T1000 (cell line): ENCODE measurements around the gene KNL1.
"Not testable (repeated sequence)": the region's sequence is repeated elsewhere in the genome, so short reads cannot be mapped to it uniquely, and the experiment has no call there.

Experiments used
- DNase-seq: peaks from one replicate; lab custom pipeline; 2025; ENCODE audit warnings: mixed read lengths; lab: John Stamatoyannopoulos, UW

Gene KNL1

DNA sequence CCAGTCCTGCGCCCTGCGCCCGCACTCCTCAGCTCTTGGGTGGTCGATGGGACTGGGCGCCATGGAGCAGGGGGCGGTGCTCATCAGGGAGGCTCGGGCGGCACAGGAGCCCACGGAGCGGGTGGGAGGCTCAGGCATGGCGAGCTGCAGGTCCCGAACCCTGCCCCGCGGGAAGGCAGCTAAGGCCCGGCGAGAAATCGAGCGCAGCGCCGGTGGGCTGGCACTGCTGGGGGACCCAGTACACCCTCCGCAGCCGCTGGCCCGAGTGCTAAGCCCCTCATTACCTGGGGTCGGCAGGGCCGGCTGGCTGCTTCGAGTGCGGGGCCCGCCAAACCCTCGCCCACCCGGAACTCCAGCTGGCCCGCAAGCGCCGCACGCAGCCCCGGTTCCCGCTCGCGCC is 82.9 kb downstream of the KNL1 start:
- DNase-seq = not testable (repeated sequence)

DNA sequence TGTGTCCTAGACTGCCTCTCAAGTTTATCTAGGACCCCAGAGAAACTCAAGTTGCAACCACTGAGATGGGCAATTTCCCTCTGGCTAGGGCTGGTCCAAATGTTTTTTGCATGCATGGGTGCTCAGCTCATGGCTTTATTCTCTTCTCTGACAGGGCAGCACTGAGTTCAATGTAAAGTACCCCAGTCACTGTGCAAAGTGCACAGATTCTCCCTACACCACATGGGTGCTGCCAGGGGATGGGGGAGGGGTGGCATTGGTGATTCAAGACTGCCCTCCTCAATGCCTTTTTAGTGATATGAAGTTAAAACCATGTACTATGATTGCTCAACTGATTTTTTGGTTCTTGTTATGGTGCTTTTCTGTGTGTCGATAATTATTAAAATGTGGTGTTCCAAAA is 86.1 kb downstream of the KNL1 start:
- no peak for DNase-seq

DNA sequence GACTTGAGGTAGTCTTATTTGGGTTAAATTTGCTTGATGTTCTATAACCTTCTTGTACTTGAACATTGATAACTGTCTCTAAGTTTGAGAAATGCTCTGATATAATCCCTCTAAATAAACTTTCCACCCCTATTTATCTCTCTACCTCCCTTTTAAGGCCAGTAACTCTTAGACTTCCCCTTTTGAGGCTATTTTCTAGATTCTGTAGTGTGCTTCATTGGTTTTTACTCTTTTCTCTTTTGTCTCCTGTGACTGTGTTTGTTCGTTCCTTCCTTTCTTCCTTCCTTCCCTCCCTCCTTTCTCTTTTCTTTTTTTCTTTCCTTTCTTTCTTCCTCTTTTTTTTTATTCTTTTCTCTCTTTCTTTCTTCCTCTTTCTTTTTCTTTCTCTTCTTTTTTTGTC is 86.9 kb downstream of the KNL1 start:
- not testable (repeated sequence) for DNase-seq

DNA sequence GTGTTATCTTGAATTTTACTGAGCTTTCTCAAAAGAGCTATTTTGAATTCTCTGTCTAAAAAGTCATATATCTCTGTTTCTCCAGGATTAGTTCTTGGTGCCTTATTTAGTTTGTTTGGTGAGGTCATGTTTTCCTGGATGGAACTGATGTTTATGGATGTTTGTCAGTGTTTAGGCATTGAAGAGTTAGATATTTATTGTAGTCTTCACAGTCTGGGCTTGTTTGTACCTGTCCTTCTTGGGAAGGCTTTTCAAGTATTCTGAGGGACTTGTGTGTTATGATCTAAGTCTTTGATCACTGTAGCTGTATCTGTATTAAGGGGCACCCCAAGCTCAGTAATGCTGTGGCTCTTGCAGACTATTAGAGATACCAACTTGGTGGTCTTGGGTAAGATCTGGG is 90.3 kb downstream of the KNL1 start:
- DNase-seq = no peak

DNA sequence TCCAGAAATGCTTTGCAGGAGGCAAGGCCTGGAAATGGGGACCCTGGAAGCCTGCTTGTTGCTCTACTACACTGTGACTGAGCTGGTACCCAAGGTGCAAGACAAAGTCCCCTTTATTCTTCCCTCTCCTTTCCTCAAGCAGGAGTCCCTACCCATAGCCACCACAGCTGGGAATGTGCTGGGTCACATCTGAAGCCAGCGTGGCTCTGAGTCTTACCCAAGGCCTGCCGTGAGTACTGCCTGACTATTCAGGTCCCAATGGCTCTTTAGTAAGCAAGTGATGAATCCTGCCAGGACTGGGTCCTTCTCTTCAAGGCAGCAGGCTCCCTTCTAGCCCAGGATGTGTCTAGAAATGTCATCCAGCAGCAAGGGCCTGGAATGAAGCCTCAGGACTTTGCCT is 91.3 kb downstream of the KNL1 start:
- DNase-seq = no peak

DNA sequence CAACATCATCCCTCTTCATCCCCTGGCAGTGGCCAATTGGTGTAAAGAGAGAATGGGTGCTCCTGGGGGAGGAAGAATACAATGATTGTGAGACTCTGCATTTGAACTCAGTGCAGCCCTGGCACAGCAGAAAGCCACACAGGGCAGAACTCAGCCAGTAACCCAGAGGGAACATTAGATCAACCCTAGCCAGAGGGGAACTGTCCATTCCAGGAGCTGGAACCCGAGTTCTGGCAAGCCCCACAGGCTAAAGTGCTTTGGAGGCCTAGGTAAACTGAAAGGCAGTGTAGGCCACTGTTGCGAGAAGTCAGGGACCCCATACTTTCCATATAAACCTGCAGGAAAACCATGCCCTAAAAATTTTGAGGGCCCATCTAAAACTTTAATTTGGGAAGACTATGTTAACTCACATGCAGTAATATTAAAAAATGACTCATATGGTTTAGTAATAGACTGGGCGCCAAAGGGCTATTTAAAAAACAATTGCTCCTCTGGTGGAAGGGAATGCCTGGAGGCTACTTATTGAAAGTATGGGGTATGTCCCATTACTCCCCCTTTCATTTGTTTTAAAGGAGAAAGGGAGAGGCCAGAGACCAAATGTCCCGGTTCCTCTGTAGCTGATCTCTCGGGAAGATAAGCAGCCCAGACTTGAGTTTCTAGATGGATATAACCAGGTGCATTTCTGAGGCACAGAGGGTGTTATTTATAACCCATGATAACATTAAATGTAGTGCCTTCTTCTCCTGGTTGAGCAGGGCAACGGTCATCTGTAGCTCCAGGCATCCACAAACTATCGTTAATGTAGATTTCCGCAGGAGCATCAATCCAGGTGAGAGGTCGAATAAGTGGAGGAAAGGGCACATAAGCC is 95.1 kb downstream of the KNL1 start:
- peak; percentile 3 for DNase-seq

- DNase-seq = no peak
Measured at GRCh38 chr15:40691737-40692136, 97.7 kb downstream of the KNL1 start.

- DNase-seq = no peak
Measured at GRCh38 chr15:40693904-40694687, 100.0 kb downstream of the KNL1 start.

DNA sequence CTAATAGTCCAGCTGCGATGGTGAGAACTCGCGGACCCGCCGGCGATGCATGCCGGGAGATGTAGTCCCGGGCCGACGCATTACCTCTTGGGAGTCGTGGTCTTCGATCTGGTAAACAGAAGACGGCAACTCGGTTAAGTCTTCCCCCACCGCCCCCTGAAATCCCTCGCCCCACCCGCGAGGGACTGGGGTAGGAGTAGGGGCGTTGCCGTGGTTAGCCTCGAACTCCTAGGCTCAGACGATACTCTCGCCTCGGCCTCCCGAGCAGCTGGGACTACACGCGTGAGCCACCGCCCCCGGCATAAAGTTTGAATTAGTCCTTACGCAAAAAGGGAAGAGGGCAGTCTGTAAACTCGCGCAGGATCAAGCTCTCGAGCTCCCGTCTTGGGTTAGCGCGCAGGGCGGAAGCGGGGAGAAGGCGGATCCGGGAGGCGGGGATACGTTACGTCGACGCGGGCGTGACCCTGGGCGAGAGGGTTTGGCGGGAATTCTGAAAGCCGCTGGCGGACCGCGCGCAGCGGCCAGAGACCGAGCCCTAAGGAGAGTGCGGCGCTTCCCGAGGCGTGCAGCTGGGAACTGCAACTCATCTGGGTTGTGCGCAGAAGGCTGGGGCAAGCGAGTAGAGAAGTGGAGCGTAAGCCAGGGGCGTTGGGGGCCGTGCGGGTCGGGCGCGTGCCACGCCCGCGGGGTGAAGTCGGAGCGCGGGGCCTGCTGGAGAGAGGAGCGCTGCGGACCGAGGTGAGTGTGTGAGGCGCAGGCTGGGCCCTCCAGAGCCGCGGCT is 100.8 kb downstream of the KNL1 start, which contains the start of gene RAD51:
Gene RAD51 (plus strand): TSS at position 487 of the 781 bp plus-strand sequence. CDS start 3,585 bp downstream, outside the sequence.
- peak; percentile 80 for DNase-seq

DNA sequence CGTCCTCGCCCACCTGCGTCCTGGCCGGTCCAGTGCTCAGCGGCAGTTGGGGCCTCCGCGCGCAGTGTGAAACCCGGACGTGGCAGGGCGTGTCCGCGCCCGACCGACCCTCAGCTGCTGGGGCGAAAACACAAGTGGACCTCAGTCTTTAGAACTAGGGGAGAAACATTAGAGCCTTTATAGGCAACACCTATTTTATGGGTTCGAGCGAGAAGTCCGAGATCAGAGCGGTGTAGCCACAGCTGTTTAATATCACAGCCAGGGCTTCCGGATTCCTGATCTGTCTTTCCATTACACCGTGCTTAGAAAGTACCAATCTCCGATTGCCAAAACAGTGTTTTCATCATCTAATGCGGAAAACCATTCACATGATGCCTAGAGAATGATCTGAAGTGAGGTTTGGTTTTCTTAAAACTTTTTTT is 101.4 kb downstream of the KNL1 start:
- DNase-seq = no peak

- no peak for DNase-seq
Measured at GRCh38 chr15:40696228-40696627, 102.2 kb downstream of the KNL1 start.

GRCh38 chr15:40697916-40698315 is 103.9 kb downstream of the KNL1 start:
- DNase-seq = no peak

DNA sequence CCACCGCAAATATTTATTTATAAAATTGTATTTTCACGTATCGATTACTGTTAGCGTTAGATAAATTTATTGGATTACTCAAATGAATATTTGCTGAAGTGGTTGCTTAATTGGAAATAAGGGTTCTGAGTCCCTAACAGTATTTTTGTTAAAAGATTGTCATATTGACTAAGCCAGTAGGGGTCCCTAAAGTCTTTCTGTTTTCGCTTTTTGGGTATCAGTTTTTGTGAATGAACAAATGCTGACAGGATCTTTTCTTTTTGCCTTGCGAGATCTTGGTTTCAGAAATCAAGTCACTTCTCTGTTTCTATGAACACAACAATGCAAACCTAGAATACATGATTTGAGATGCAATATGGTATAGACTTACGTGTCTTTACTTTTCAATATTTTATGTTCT is 108.0 kb downstream of the KNL1 start:
- no peak for DNase-seq

DNA sequence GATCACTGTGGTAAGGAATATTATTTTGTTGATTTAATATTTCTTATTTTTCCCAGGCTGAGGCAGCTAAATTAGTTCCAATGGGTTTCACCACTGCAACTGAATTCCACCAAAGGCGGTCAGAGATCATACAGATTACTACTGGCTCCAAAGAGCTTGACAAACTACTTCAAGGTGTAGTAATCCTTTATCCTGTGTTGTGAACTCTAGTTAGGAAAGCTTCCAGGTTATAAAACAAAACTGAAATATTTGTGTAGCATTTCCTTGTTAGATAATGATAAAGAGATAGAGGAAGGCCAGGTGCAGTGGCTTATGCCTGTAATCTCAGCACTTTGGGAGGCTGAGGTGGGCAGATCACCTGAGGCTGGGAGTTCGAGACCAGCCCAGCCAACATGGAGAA is 112.1 kb downstream of the KNL1 start:
- DNase-seq = no peak
